Stimulated activated CD4-positive, alpha-beta T cell treated with anti-CD3 and anti-CD28 coated beads, Interleukin-15, amount 100 ng/mL, for 48 hours (primary cell): ENCODE measurements around the gene CATSPERE.
"Not testable (repeated sequence)": the region's sequence is repeated elsewhere in the genome, so short reads cannot be mapped to it uniquely, and the experiment has no call there.

Source experiments
- DNase-seq, 2 donors: peaks; one replicate each; pipeline ENCODE4 v3.0.0-alpha.2; 2020; ENCODE audit warnings: low read depth in 2 of 2

Gene CATSPERE

GRCh38 chr1:244545511-244545910, 84.4 kb downstream of the CATSPERE start:
- no peak for DNase-seq

GRCh38 chr1:244548558-244549115, 87.6 kb downstream of the CATSPERE start:
- DNase-seq, result no peak

GRCh38 chr1:244552336-244552735, 91.3 kb downstream of the CATSPERE start:
- DNase-seq, result no peak

GRCh38 chr1:244556263-244556662, 95.2 kb downstream of the CATSPERE start:
- no peak for DNase-seq

GRCh38 chr1:244557565-244557964, 96.5 kb downstream of the CATSPERE start:
- no peak for DNase-seq

DNA sequence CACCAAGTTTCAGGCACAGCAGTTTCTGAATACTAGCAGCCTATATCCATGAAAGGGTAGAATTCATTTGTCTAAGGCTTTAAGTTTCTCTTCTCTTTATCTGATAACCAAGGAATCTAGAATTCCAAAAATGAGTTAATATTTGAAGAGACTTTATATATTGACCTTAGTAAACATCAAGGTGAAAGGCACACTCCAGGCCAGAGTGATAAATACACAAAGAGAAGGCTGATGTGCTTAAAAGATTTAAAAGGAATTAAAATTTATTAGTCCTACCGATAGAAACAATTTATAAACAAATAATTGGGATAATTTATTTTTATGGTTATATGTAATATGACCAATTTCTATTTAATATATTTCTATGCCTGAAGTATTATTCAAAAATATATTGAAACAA, 98.5 kb downstream of the CATSPERE start:
- no peak for DNase-seq

GRCh38 chr1:244562877-244563276, 101.8 kb downstream of the CATSPERE start:
- not testable (repeated sequence) for DNase-seq

DNA sequence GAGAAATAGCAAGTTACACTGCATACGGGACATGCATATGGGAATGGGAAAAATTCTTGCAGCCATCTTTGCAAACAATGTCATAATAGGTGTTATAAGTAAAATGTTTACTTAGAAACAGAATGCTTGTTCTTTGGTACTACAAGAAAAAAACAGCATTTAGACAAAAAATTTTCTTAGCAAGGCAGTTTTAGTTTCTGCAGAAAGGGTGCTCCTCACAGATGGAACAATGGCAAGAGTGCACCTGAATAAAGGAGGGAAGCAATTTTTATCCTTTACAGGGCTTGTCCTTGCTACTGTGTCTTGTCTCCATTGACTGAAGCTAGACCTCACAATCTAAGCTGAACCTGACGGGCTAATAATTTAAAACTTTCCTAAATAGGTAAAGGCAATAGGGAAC, 112.7 kb downstream of the CATSPERE start:
- no peak for DNase-seq

GRCh38 chr1:244576259-244576892, 115.3 kb downstream of the CATSPERE start:
- DNase-seq, result no peak

- DNase-seq, result not testable (repeated sequence)
Observed at GRCh38 chr1:244578205-244578604, 117.1 kb downstream of the CATSPERE start.

DNA sequence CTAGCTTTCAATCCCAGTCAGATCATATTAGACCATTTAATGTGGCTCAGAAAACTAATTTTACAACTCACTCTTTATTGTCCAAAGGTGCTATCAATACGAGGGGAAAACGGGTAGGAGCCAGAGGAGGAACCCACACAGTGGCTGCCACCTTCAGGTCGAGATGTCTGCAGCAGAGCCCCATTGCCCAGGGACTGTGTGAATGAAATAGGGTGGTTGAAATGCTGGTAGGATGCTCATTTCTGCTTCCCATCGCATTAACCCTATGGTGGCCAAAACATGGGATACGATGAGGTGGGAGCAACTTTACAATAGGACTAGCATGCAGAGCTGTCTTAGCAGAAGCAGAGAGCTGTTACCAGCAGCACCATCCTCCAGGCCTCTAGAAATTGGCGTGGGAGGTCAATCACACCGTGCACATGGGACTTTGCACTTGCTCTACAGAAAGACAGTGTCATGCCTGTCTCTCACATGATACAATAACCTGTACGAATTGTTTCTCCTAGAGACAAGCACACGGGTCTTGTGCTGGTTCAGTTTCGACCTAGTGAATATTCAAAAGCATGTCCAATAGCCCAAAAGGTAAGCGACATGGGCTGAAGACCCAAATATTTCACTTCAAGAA, 122.4 kb downstream of the CATSPERE start:
- no peak for DNase-seq

DNA sequence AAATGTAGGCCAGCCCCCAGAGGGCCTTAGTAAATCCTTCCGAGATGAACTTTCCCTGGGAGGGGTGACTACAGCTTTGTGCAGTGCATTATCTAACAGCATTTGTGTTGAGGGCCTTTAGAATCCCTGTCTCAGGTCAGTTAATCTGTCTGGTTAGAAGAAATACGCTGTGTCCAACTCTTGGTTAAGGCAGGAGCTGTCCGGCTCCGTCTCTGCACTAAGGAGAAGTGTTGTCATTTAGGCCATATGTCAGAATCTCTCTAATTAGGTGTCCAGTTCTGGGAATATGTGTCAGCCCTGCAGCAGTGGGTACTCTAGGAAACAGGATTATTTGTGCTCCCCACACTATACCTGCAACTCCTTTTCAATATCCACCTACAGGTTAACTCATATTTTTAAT, 124.8 kb downstream of the CATSPERE start:
- DNase-seq, result no peak

DNA sequence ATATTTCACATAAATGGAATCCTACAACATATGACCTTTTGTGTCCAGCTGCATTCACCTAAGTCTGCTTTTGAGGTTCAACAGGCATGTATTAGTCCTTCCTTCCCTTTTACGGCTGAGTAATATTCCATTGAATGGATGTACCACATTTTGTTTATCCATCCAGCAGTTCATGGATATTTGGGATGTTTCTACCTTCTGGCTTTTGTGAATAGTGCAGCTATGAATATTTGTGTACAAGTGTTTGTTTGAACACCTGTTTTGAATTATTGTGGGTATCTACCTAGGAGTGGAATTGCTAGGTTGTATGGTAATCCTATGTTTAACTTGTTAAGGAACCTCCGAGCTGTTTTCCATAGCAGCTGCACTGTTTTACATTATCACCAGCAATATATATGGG, 129.6 kb downstream of the CATSPERE start:
- no peak for DNase-seq

DNA sequence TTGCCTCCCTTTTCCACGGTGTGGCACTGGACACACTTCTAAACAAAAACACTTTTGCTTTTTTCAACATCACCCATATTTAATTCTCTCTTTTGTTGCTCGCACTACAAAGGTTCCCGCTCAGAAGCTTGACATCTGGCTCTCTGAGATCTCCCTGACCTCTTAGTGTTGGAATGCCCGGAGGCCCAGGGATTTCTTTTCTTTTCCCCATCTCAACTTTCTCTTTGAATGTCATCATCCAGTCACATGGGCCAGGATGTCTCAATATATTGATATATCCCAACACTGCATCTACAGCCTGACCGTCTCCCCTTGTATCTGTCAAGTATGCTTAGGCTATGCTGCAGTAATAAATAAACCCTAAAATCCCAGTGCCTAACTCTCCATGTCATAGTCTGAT, 137.5 kb downstream of the CATSPERE start:
- no peak for DNase-seq

DNA sequence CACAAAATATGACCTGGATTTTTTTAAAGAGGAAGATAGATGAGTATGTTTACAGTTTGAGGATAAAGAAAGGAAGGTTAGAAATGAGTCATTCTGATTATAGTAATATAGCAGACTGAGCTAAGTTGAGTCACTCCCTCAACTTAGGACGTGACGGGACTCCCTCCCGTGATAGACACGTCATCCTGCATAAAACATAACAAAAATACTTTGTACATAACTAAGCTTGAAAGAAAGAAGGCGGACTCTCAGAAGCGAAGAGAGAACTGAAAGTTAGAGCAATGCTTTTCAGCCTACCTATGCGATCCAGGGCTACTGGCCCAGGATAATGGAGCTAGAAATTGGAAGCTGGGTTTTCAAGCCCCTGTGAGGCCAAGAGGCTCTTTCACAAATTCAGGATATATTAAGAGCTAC, 138.9 kb downstream of the CATSPERE start:
- DNase-seq, result peak; percentile 29 to 44

DNA sequence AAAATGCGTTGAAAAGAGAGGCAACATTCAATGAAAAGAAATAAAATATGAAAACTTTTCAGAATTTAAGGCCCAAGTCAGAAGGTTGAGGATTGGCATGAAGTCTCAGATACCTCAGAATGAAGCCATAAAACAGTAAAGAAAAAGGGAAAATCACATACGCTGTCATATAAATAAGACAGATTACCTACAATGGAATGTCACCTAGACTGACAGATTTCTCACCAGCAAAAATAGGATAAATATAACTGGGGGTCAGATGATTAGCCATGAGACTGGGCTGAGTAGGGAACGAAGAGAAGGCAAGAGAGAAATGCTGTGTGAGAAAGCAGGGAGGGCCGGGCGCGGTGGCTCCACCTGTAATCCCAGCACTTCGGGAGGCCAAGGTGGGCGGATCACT, 140.3 kb downstream of the CATSPERE start:
- no peak for DNase-seq

GRCh38 chr1:244603498-244603897, 142.4 kb downstream of the CATSPERE start:
- DNase-seq, result no peak

DNA sequence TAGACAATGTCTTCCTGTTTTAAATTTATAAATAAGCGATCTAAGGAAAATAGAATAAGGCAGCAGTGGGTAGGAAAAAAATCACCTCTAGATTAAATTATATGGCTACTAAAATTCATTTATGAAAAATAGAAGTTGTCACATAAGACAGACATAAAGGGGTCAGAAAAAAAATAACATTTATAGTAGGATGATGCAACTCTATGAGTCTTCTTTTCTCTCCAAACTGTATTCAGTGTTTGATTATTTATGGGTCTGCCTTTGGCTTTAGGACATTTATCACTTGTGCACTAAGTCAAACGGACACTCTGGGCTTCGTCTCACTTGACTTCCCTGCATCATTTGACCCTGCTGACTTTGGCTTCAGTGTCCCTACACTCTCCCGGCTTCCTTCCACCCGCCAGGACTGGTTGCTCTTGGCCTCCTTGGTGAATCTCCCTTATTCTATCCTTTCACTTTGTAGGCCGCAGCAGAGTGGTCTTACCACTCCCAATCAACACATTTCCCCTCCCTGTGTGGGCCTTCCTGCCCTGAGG, 144.8 kb downstream of the CATSPERE start:
- no peak for DNase-seq

- DNase-seq, result no peak
Observed at GRCh38 chr1:244614113-244614836, 153.2 kb downstream of the CATSPERE start.

DNA sequence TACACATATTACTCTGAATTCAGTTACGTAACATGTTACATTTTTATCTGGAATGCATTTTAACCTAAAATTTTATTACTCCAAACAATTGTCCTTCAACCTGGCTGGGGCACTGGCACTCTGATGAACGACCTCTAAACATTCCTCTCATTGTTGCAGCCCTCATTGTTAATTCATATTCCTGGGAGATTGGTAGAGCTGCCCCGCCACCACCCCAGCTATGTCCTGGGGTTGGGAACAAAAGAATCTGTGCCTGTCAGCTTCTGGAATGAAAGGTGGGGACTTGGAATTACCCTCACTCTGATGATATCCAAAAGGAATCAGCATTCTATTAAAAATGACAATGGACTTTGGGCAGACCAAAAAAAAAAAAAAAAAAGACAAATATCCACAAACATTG, 153.8 kb downstream of the CATSPERE start:
- DNase-seq, result no peak

DNA sequence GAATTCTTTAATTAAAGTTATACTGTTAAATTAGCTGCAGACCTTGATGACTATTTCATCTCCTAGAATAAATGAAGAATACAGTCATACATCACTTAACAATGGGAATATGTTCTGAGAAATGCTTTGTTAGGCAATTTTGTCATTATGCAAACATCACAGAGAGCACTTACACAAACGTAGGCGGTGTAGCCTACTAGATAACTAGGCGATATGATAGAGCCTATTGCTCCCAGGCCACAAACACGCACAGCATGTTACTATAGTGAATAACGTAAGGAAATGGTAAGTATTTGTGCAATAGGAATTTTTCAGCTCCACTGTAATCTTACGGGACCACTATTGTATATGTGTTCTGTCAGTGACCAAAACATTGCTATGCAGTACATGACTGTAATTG, 154.2 kb downstream of the CATSPERE start:
- DNase-seq, result no peak

DNA sequence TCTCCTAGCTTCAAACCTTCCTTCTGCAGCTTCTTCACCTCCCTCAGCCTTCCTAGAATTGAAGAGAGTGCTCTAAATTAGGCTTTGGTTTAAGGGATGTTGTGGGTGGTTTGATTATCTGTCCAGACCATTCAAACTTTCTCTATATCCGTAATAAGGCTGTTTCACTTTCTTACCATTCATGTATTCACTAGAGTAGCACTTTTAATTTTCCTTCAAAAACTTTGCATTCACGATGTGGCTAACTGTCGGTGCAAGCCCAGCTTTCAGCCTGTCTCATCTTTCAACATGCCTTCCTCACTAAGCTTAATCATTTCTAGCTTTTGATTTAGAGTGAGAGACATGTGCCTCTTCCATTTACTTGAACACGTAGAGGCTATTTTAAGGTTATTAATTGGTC, 165.6 kb downstream of the CATSPERE start:
- DNase-seq, result no peak

DNA sequence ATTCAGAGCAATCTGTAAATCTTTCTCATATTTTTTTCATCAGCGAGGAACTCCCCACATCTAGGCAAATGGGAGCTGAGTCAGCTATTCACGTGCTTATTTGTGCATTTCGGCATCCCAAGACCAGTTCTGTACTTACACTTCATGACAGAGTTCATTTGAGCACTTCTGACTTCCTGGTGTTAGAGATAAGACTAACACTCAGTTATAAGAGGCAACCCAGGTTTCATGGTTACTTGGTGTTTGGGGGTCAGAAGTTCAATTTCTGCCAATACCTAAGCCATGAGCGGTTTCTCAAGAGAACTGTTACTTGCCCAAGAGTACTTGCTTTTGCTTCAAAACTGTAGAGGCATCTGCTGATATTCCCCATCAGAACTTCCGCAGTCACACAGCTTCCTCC, 167.7 kb downstream of the CATSPERE start:
- no peak for DNase-seq
